ENCODE results near the gene STK26. TPM values are rescaled to one million over a fixed set of nuclear protein-coding genes. Genes with fewer than 3 reads are reported as not detected.
"Not testable (repeated sequence)": the region's sequence is repeated elsewhere in the genome, so short reads cannot be mapped to it uniquely, and the experiment has no call there.

STK26 gene
- total RNA-seq, 6 experiments from 2014 or later, result 2.7 to 4.0 (median 3.4) TPM

GRCh38 chrX:132090403-132091159, 67.5 kb downstream of the STK26 start:
- Histone ChIP-seq H3K9me3 (no peaks in the 10 kb centered on the region), H3K4me3 (no peak overlapping the region), H3K27ac (no peak overlapping the region), H3K27me3 (no peaks in the 10 kb centered on the region), H3K36me3 (no peaks in the 10 kb centered on the region), H3K4me1 (no peaks in the 10 kb centered on the region)
- WGBS (ENCODE audit: insufficient coverage, low coverage, low lambda C conversion rate, missing lambda C conversion rate), result 48% methylated on average over 8 of the region's 8 CpGs
- TF ChIP-seq POLR2A (IDR thresholded peaks at IDR 0.05), result no peak
- TF ChIP-seq CTCF (IDR thresholded peaks at IDR 0.05), result no peak
- no peak for DNase-seq
- intact Hi-C loops (cut with DNase I), result no loop called here
- no peak for ATAC-seq

GRCh38 chrX:132092439-132093065, 69.5 kb downstream of the STK26 start:
- DNase-seq (peak in 1 of 3 donors; percentile 57), ATAC-seq (peak; percentile 86 to 92 (median 88))
- H3K9me3 ChIP-seq, result no peaks in the 10 kb centered on the region
- 40% methylated on average over 7 of the region's 7 CpGs for WGBS (ENCODE audit: insufficient coverage, low coverage, low lambda C conversion rate, missing lambda C conversion rate)
- no peaks in the 10 kb centered on the region for H3K27me3 ChIP-seq
- TF ChIP-seq POLR2A (IDR thresholded peaks at IDR 0.05) (no peak), CTCF (IDR thresholded peaks at IDR 0.05) (peak; percentile 71 to 80 (median 76))
- no peaks in the 10 kb centered on the region for H3K36me3 ChIP-seq
- H3K4me3 ChIP-seq, result no peak overlapping the region
- intact Hi-C loops (cut with DNase I), result no loop called here
- H3K27ac ChIP-seq, result no peak overlapping the region
- H3K4me1 ChIP-seq, result no peaks in the 10 kb centered on the region

DNA sequence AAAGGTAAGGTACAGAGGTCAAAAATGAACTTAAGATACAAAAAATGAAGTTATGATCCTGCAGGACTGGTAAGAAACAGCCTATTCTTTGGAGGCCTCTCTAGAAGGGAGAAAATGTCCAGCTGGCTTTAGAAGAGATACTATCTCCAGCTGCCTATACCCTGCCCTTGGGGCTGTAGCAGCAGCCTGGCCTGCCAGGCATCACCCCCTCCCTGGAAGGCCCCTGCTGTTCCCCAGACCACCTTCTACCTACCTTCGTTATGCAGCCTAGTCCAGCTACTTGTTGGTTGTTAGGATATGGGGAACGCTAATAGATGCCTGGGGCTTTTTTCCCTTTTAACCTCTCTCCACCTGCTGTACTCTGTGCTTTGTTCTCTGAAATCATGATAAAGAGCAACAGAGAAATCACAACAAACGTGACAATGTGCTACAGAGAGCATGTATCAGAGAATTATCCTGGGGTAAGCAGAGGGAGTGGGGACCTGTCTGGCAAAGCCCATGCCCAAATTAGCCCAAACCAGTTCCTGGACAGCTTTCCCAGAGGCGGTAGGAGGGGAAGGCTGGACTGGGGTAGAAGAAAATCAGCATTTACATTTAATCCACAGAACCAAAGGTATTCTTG, 70.2 kb downstream of the STK26 start:
- no peak for TF ChIP-seq POLR2A (IDR thresholded peaks at IDR 0.05)
- TF ChIP-seq CTCF (IDR thresholded peaks at IDR 0.05), result no peak
- Histone ChIP-seq H3K36me3 (no peaks in the 10 kb centered on the region), H3K4me3 (no peak overlapping the region), H3K9me3 (no peaks in the 10 kb centered on the region), H3K27me3 (no peaks in the 10 kb centered on the region), H3K27ac (no peak overlapping the region), H3K4me1 (no peaks in the 10 kb centered on the region)
- intact Hi-C loops (cut with DNase I), result no loop called here
- WGBS (ENCODE audit: insufficient coverage, low coverage, low lambda C conversion rate, missing lambda C conversion rate), result 49% methylated on average over 3 of the region's 4 CpGs
- ATAC-seq (peak in 1 of 4 donors; percentile 33), DNase-seq (no peak)

GRCh38 chrX:132094164-132094563, 71.1 kb downstream of the STK26 start:
- no peak for TF ChIP-seq CTCF (IDR thresholded peaks at IDR 0.05)
- no peak for TF ChIP-seq POLR2A (IDR thresholded peaks at IDR 0.05)
- ATAC-seq, result peak; percentile 35 to 70 (median 48)
- WGBS (ENCODE audit: insufficient coverage, low coverage, low lambda C conversion rate, missing lambda C conversion rate), result 25% methylated on average over 2 of the region's 2 CpGs
- Histone ChIP-seq H3K4me3 (no peak overlapping the region), H3K4me1 (no peaks in the 10 kb centered on the region), H3K27ac (no peak overlapping the region), H3K36me3 (no peaks in the 10 kb centered on the region), H3K27me3 (no peaks in the 10 kb centered on the region), H3K9me3 (no peaks in the 10 kb centered on the region)
- DNase-seq, result peak in 1 of 3 donors; percentile 43
- intact Hi-C loops (cut with DNase I), result no loop called here

GRCh38 chrX:132098704-132099103, 75.6 kb downstream of the STK26 start:
- 26% methylated on average over 4 of the region's 4 CpGs for WGBS (ENCODE audit: insufficient coverage, low coverage, low lambda C conversion rate, missing lambda C conversion rate)
- intact Hi-C loops (cut with DNase I); DNase-seq; H3K27ac ChIP-seq; H3K4me3 ChIP-seq; H3K9me3 ChIP-seq; H3K27me3 ChIP-seq; H3K36me3 ChIP-seq; H3K4me1 ChIP-seq: not testable (repeated sequence)
- ATAC-seq, result peak in 1 of 4 donors; percentile 36

All from right lobe of liver (tissue), 6 donors.